ENCODE measurements around the gene RAB17.

DNA sequence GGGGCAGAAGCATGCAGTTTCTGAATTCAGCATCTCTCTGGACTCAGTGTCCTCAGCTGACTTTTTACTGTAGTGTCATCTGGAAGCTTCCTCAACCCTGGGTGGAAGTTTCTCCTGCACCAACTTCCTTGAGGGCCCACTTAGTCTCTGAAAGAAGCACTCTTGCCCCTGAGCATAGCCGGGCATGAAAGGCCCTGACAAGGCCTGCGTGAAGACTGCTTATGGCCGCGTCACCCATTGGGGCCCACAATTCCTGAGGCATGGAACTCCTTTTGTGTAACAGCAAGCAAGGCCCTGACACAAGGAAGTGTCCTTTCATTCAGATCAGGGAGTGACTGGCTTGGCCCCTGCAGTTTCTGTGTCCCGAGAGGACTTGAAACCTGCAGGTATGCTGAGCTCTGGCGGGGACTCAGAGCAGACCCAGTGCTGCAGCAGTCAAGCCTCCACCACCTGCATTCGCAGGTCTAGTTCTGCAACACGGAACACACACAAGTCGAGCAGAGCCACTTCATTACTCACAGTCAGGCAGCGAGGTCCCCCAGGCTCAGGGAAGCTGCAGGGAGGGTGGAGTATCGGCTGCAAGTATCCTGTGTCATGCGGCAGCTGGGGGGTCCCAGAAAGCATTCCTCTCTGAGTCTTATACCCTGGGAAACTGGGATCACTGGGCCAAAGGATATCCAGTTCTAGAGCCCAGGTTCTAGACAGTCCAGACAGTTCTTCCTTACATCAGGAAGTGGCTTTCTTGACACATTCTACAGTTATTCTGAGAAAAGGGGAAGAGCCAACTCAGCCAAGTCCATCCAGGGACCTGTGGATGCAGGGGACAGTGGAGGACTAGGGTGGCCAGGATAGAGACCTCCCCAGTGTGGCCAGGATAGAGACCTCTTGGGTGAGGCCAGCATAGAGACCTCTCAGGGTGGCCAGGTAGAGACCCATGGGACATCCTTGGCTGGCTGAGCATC, 59.8 kb downstream of the RAB17 start:
- TF ChIP-seq POLR2AphosphoS5 (IDR thresholded peaks at IDR 0.05; ENCODE audit: low read depth, low read length) (no peak), TAF1 (IDR thresholded peaks at IDR 0.05; ENCODE audit: borderline replicate concordance, insufficient read depth, low read length) (no peak), SIN3A (IDR thresholded peaks at IDR 0.05; ENCODE audit: borderline replicate concordance, insufficient read depth, low read length) (no peak), FOXP2 (optimal IDR thresholded peaks at IDR 0.05; ENCODE audit: borderline replicate concordance, extremely low read depth, extremely low read length, insufficient read depth) (no peak)
- TF ChIP-seq, protein P1, sequence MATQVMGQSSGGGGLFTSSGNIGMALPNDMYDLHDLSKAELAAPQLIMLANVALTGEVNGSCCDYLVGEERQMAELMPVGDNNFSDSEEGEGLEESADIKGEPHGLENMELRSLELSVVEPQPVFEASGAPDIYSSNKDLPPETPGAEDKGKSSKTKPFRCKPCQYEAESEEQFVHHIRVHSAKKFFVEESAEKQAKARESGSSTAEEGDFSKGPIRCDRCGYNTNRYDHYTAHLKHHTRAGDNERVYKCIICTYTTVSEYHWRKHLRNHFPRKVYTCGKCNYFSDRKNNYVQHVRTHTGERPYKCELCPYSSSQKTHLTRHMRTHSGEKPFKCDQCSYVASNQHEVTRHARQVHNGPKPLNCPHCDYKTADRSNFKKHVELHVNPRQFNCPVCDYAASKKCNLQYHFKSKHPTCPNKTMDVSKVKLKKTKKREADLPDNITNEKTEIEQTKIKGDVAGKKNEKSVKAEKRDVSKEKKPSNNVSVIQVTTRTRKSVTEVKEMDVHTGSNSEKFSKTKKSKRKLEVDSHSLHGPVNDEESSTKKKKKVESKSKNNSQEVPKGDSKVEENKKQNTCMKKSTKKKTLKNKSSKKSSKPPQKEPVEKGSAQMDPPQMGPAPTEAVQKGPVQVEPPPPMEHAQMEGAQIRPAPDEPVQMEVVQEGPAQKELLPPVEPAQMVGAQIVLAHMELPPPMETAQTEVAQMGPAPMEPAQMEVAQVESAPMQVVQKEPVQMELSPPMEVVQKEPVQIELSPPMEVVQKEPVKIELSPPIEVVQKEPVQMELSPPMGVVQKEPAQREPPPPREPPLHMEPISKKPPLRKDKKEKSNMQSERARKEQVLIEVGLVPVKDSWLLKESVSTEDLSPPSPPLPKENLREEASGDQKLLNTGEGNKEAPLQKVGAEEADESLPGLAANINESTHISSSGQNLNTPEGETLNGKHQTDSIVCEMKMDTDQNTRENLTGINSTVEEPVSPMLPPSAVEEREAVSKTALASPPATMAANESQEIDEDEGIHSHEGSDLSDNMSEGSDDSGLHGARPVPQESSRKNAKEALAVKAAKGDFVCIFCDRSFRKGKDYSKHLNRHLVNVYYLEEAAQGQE (IDR thresholded peaks at IDR 0.05; ENCODE audit: insufficient read depth in 1 of 2, low read depth in 2 of 2, low read length in 2 of 2) = no peak
